ENCODE measurements around the gene HLF.
A peak's percentile ranks its signal among the peaks of the same experiment; 100 is the strongest.

The HLF gene

DNA sequence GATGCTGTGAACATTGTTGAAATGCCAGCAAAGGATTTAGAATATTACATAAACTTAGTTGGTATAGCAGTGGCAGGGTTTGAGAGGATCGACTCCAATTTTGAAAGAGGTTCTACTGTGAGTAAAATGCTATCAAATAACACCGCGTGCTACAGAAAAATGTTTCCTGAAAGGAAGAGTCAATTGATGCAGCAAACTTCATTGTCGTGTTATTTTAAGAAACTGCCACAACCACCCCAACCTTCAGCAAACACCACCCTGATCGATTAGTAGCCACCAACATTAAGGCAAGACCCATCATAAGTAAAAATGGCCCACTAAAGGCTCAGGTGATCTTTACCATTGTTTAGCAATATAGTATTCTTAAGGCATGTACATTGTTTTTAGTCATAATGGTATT is 27.3 kb downstream of the HLF start:
- Histone ChIP-seq H3K79me2 (ENCODE audit: low read length) (no peaks in the 10 kb centered on the region), H3K9me3 (replicated peaks; ENCODE audit: insufficient read depth, low read length) (no peaks in the 10 kb centered on the region), H3K9me2 (replicated peaks; ENCODE audit: insufficient read depth, low read length) (no peaks in the 10 kb centered on the region), H3F3A (ENCODE audit: insufficient read depth, low read length) (no peaks in the 10 kb centered on the region), H3K4me3 (ENCODE audit: low read length) (no peak overlapping the region), H3K4me1 (ENCODE audit: low read length) (no peaks in the 10 kb centered on the region), H2AFZ (ENCODE audit: low read length) (no peak overlapping the region), H3K27ac (ENCODE audit: low read length) (no peak overlapping the region), H3K9ac (ENCODE audit: low read length) (no peak overlapping the region), H4K20me1 (ENCODE audit: insufficient read depth, low read length) (no peaks in the 10 kb centered on the region), H3K4me2 (ENCODE audit: low read depth, low read length) (no peak overlapping the region), H3K36me3 (replicated peaks; ENCODE audit: insufficient read depth, low read length) (no peaks in the 10 kb centered on the region), H3K27me3 (replicated peaks; ENCODE audit: insufficient read depth, low read length) (no peaks in the 10 kb centered on the region)
- TF ChIP-seq EZH2phosphoT487 (IDR thresholded peaks at IDR 0.05; ENCODE audit: low read length) (no peak), EZH2 (optimal IDR thresholded peaks at IDR 0.05; ENCODE audit: low read depth, low read length) (no peak)
- TF ChIP-seq, protein P1, sequence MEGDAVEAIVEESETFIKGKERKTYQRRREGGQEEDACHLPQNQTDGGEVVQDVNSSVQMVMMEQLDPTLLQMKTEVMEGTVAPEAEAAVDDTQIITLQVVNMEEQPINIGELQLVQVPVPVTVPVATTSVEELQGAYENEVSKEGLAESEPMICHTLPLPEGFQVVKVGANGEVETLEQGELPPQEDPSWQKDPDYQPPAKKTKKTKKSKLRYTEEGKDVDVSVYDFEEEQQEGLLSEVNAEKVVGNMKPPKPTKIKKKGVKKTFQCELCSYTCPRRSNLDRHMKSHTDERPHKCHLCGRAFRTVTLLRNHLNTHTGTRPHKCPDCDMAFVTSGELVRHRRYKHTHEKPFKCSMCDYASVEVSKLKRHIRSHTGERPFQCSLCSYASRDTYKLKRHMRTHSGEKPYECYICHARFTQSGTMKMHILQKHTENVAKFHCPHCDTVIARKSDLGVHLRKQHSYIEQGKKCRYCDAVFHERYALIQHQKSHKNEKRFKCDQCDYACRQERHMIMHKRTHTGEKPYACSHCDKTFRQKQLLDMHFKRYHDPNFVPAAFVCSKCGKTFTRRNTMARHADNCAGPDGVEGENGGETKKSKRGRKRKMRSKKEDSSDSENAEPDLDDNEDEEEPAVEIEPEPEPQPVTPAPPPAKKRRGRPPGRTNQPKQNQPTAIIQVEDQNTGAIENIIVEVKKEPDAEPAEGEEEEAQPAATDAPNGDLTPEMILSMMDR (IDR thresholded peaks at IDR 0.05; ENCODE audit: low read length), result no peak
- DNase-seq, result no peak

DNA sequence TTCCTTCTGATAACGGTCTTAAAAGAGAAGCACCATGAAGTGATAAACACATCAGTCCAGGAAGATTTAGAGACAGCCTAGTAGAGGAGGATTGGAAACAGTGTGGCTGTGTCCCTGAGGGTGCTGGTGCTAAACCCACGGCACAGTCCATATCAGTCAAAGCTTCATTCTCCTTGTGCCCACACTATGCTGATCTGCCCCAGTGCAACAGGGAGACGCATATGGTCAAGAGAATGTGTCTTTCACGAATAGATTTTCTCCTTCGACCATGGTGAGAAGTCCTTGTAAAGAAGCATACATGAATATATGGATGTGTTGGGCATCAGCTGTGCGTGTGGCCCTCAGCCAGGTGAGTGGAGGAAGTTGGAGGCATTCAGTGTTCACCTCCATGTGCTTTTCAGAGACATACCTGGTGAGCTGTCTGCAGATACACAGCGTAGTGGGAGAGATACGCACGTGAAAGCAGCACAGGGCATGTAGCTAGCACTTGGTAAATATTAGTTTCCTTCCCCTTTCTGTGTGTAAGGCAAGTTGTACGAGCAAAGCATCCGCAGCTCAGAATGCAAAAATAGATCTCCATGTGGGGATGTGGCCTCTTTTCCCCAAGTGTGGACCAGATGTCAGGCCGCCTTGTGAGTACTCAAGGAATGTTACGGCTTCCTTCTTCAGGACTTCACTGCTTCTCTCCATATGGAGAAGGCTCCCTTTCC is 29.4 kb downstream of the HLF start:
- DNase-seq, result no peak
- Histone ChIP-seq H3K27me3 (replicated peaks; ENCODE audit: insufficient read depth, low read length) (no peaks in the 10 kb centered on the region), H2AFZ (ENCODE audit: low read length) (no peak overlapping the region), H3K4me3 (ENCODE audit: low read length) (no peak overlapping the region), H3K9ac (ENCODE audit: low read length) (no peak overlapping the region), H3K27ac (ENCODE audit: low read length) (no peak overlapping the region), H3K79me2 (ENCODE audit: low read length) (no peaks in the 10 kb centered on the region), H3K9me2 (replicated peaks; ENCODE audit: insufficient read depth, low read length) (no peaks in the 10 kb centered on the region), H3K36me3 (replicated peaks; ENCODE audit: insufficient read depth, low read length) (no peaks in the 10 kb centered on the region), H4K20me1 (ENCODE audit: insufficient read depth, low read length) (no peaks in the 10 kb centered on the region), H3K9me3 (replicated peaks; ENCODE audit: insufficient read depth, low read length) (no peaks in the 10 kb centered on the region), H3K4me1 (ENCODE audit: low read length) (no peaks in the 10 kb centered on the region), H3F3A (ENCODE audit: insufficient read depth, low read length) (no peaks in the 10 kb centered on the region), H3K4me2 (ENCODE audit: low read depth, low read length) (no peak overlapping the region)
- no peak for TF ChIP-seq EZH2phosphoT487 (IDR thresholded peaks at IDR 0.05; ENCODE audit: low read length)
- TF ChIP-seq EZH2 (optimal IDR thresholded peaks at IDR 0.05; ENCODE audit: low read depth, low read length), result no peak
- TF ChIP-seq, protein P1 (IDR thresholded peaks at IDR 0.05; ENCODE audit: low read length), result no peak

DNA sequence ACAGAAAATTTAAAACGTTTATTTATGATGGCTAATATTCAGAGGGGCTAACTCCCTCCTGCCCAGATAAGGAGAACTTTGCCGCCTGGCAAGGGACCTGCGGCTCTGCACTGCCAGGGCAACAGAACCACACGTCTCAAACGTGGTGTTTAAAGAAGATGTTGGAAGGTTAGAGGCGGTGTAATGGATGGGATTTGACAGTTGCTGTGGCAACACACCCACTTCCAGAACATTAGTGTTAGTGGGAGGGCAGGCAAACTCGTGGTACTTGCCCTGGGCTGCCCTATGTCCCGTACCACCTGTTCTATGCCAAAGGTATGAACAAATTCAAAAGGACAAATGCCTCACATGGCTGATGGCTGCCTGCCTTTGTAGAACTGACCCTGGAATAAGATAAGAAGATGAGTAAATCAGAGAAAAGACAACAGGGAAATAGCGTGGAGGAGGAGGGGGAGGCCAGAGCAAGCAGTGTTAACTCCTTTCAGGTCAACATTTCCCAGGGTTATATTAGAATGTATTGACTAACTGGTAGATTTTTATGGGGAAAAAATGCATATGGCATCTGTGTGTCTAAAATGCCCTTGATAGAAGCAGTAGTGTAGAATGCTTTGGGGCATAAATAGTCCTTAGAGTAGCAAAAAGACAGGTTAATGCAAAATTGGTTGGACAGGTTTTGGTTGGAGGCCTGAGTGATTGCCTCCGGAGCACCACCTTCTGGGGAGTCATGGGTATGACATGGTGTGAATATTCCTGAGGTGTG is 30.8 kb downstream of the HLF start:
- Histone ChIP-seq H3K27me3 (replicated peaks; ENCODE audit: insufficient read depth, low read length) (no peaks in the 10 kb centered on the region), H3K4me2 (ENCODE audit: low read depth, low read length) (no peak overlapping the region), H3K36me3 (replicated peaks; ENCODE audit: insufficient read depth, low read length) (no peaks in the 10 kb centered on the region), H3K4me3 (ENCODE audit: low read length) (no peak overlapping the region), H3F3A (ENCODE audit: insufficient read depth, low read length) (no peaks in the 10 kb centered on the region), H3K9me3 (replicated peaks; ENCODE audit: insufficient read depth, low read length) (no peaks in the 10 kb centered on the region), H3K79me2 (ENCODE audit: low read length) (no peaks in the 10 kb centered on the region), H3K4me1 (ENCODE audit: low read length) (no peaks in the 10 kb centered on the region), H2AFZ (ENCODE audit: low read length) (no peak overlapping the region), H3K9me2 (replicated peaks; ENCODE audit: insufficient read depth, low read length) (no peaks in the 10 kb centered on the region), H3K9ac (ENCODE audit: low read length) (no peak overlapping the region), H4K20me1 (ENCODE audit: insufficient read depth, low read length) (no peaks in the 10 kb centered on the region), H3K27ac (ENCODE audit: low read length) (no peak overlapping the region)
- no peak for TF ChIP-seq EZH2phosphoT487 (IDR thresholded peaks at IDR 0.05; ENCODE audit: low read length)
- TF ChIP-seq, protein P1 (IDR thresholded peaks at IDR 0.05; ENCODE audit: low read length), result peak; percentile 77
- no peak for TF ChIP-seq EZH2 (optimal IDR thresholded peaks at IDR 0.05; ENCODE audit: low read depth, low read length)
- DNase-seq, result peak; percentile 46

Data from MM.1S (cell line).